HCT116 (cell line): ENCODE measurements around the gene DYNLT4.

Experiments used
- CTCF ChIP-seq, 3 experiments: fragments of 200-600 bp in 1 of 3; sonication (generic) in 1 of 3; IDR thresholded peaks in 2 of 3; conservative IDR thresholded peaks in 1 of 3; 2 replicates each; pipeline ENCODE4 v1.5.1; 2012 to 2017; ENCODE audit warnings: low read depth in 2 of 3, low read length in 2 of 3, antibody characterized with exemption in 1 of 3, borderline replicate concordance in 1 of 3, control low read depth in 1 of 3, mild to moderate bottlenecking in 1 of 3, mixed read lengths in 1 of 3, mixed run types in 1 of 3, moderate library complexity in 1 of 3; ENCODE audit not compliant: insufficient read depth in 1 of 3
- EGR1 ChIP-seq: IDR thresholded peaks from 2 replicates; pipeline ENCODE4 v1.6.1; 2012; ENCODE audit warnings: low read depth
- EZH2 ChIP-seq: fragments of 200-600 bp; sonication (generic); IDR thresholded peaks from 2 replicates; pipeline ENCODE4 v1.6.1; 2017; ENCODE audit warnings: antibody characterized with exemption, mixed run types
- EZH2phosphoT487 ChIP-seq: fragments of 200-600 bp; IDR thresholded peaks from 2 replicates; pipeline ENCODE4 v1.6.1; 2018; ENCODE audit warnings: antibody characterized with exemption, borderline replicate concordance
- MAX ChIP-seq: IDR thresholded peaks from 2 replicates; pipeline ENCODE4 v1.6.1; 2012
- POLR2A ChIP-seq: IDR thresholded peaks from 2 replicates; pipeline ENCODE4 v1.7.0; 2011; ENCODE audit warnings: borderline replicate concordance; ENCODE audit not compliant: insufficient read depth, insufficient read length; ENCODE audit errors: extremely low read depth
- POLR2AphosphoS5 ChIP-seq: IDR thresholded peaks from 2 replicates; pipeline ENCODE4 v1.6.1; 2011; ENCODE audit warnings: mild to moderate bottlenecking, low read depth, low read length, moderate library complexity
- RAD21 ChIP-seq: IDR thresholded peaks from 2 replicates; pipeline ENCODE4 v1.6.1; 2012; ENCODE audit warnings: low read depth, mild to moderate bottlenecking
- SIN3A ChIP-seq: IDR thresholded peaks from 2 replicates; pipeline ENCODE4 v1.6.1; 2012; ENCODE audit warnings: low read depth
- SRF ChIP-seq: IDR thresholded peaks from 2 replicates; pipeline ENCODE4 v1.6.1; 2012; ENCODE audit warnings: low read depth
- TCF7L2 ChIP-seq: IDR thresholded peaks from 2 replicates; pipeline ENCODE4 v1.7.0; 2011; ENCODE audit warnings: borderline replicate concordance, inconsistent platforms; ENCODE audit not compliant: insufficient read depth, insufficient read length; ENCODE audit errors: extremely low read depth
- ZNF274 ChIP-seq: fragments of 200-500 bp; sonication (Bioruptor generic); IDR thresholded peaks from 2 replicates; pipeline ENCODE4 v1.6.1; 2014; ENCODE audit warnings: mild to moderate bottlenecking, low read depth, low read length, inconsistent platforms

- TF ChIP-seq POLR2AphosphoS5 (no peak), ZNF274 (no peak), SIN3A (no peak), CTCF (IDR thresholded peaks at IDR 0.05 in 2 of 3, conservative IDR thresholded peaks at IDR 0.05 in 1 of 3; ENCODE audit: borderline replicate concordance in 1 of 3, insufficient read depth in 1 of 3, low read depth in 2 of 3, low read length in 2 of 3) (no peak), EZH2 (no peak), EZH2phosphoT487 (no peak), MAX (no peak), EGR1 (no peak), POLR2A (no peak), TCF7L2 (no peak), RAD21 (no peak), SRF (no peak)
Measured at GRCh38 chr1:44828841-44829440, 21.8 kb upstream of the DYNLT4 start.
